DMS 273 treated with DMSO at 0.1 percent for 48 hours (cell line): ENCODE results near the gene NPHP4.
"Not testable (repeated sequence)": the region's sequence is repeated elsewhere in the genome, so short reads cannot be mapped to it uniquely, and the experiment has no call there.

ENCODE experiments used
- DNase-seq: peaks from one replicate; lab custom pipeline; 2025; lab: John Stamatoyannopoulos, UW

The NPHP4 gene

DNA sequence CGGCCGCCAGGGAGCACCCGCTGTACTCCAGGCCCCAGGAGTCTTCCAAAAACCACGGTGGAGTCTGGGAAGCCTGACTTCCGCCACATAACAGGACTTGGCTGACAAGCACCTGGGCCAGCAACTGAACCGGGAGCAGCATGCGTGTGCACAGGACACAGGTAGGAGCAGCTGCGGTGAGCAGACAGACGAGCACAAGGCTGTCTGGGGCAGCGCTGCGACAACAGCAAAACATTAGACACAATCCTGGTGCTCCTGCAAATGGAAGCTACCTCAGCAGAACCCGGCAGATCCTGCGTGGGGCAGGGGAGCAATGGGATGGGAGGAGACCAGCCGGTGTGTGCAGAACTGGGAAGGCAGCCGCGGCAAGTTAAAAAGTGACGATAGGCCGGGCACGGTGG is 80.4 kb downstream of the NPHP4 start:
- no peak for DNase-seq

DNA sequence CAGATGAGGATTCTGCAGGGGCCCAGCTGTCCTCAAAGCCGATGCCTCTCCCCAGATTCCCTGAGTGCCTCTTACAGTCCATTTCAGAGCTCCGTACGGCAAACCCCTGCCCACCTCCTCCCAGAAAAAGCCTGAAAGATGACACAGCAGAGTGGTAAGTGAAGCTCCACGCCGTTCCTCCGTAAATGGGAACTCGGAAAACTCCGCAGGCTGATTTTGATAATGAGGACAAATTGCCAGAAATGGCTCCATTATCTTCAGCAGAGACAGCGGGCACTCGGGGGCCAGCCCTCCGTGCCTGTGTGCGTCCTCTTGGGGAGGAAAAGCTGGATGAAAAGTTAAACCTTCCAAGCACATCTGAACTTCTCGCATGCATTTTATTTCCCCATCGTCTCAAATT is 81.1 kb downstream of the NPHP4 start:
- no peak for DNase-seq

GRCh38 chr1:5910666-5911065 is 81.6 kb downstream of the NPHP4 start:
- no peak for DNase-seq

- DNase-seq: no peak
Observed at GRCh38 chr1:5910276-5910620, 82.0 kb downstream of the NPHP4 start.

GRCh38 chr1:5909576-5910275 is 82.5 kb downstream of the NPHP4 start:
- no peak for DNase-seq

- DNase-seq: no peak
Observed at GRCh38 chr1:5908461-5909375, 83.5 kb downstream of the NPHP4 start.

- no peak for DNase-seq
Observed at GRCh38 chr1:5907966-5908365, 84.3 kb downstream of the NPHP4 start.

DNA sequence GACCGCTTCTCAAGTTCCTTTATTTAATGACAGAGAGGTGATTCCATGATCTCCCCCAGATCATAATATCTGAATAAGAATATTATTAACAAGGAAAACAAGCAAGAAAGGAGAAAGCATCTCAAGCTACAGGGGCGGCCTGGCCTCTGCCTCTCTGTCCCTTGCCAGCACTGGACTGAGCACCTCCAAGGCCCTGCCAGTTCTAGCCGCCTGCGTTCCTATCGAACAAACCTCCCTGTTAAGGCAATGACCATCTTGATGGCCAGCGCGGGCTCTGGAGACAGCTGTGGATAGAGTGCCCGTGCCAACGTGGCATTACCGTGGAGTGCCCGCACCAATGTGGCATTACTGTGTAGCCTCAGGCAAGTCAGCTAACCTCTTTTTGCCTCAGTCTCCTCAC is 84.8 kb downstream of the NPHP4 start:
- DNase-seq: no peak

DNA sequence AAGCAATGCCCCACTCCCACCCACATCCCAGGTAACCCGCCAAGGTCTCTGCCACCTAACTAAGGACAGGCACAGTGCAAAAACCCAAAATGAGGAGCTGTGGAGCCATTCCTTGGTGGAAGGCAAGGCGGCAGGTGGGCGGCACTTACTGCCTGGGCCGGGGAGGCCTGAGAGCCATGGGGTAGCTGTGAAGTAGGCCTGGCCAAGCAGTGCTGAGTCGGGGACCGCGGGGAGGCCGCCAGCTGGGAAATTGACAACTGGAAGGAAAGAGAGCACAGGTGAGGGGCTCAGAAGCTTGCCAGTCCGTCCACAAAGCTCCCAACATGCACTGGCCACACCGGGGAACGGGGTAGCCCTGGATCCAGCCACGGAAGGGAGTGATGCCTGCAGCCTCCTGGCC is 85.3 kb downstream of the NPHP4 start:
- DNase-seq: no peak

GRCh38 chr1:5906116-5906515 is 86.1 kb downstream of the NPHP4 start:
- no peak for DNase-seq

- DNase-seq: no peak
Observed at GRCh38 chr1:5905436-5905835, 86.8 kb downstream of the NPHP4 start.

GRCh38 chr1:5904551-5904950 is 87.7 kb downstream of the NPHP4 start:
- DNase-seq: no peak

GRCh38 chr1:5903680-5904079 is 88.5 kb downstream of the NPHP4 start:
- DNase-seq: no peak

- DNase-seq: no peak
Observed at GRCh38 chr1:5903031-5903430, 89.2 kb downstream of the NPHP4 start.

- DNase-seq: no peak
Observed at GRCh38 chr1:5901841-5902240, 90.4 kb downstream of the NPHP4 start.

DNA sequence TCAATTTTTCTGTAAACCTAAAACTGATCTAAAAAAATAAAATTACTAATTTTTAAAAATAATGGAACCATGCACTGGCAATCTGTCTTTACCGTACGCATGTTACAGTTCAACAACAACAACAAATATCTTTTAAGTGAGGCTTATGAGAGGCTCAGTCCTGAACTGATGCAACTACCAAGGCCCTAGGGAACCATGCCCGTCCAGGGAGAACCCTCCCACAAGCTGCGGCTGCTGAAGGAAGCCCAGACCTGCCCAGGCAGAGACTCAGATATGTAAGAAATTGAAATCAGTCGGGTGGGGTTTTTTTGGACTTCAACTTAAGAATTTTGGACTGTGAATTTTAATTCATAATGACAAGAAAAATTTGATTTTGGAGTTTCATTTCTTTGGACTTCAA is 91.1 kb downstream of the NPHP4 start:
- no peak for DNase-seq

DNA sequence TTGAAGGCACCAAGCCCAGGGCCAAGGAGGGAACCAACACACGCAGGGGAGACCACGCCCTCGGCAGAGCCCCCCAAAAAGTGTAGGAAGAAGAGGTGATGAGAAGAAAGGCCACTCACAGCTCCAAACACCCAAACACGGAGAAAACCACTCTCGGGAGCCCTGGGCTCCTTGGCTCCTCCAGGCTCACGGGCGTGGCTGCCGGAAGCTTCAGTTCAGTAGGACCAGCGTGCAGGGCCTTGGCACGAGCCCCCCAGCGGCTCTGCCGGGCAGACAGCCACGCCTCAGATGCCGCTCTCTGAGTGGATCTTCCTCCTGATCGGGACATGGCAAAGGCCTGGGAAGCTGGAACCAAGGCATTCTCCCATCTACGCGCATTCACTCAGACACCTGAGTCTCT is 94.0 kb downstream of the NPHP4 start:
- DNase-seq: no peak

- no peak for DNase-seq
Observed at GRCh38 chr1:5896706-5897660, 95.2 kb downstream of the NPHP4 start.

DNA sequence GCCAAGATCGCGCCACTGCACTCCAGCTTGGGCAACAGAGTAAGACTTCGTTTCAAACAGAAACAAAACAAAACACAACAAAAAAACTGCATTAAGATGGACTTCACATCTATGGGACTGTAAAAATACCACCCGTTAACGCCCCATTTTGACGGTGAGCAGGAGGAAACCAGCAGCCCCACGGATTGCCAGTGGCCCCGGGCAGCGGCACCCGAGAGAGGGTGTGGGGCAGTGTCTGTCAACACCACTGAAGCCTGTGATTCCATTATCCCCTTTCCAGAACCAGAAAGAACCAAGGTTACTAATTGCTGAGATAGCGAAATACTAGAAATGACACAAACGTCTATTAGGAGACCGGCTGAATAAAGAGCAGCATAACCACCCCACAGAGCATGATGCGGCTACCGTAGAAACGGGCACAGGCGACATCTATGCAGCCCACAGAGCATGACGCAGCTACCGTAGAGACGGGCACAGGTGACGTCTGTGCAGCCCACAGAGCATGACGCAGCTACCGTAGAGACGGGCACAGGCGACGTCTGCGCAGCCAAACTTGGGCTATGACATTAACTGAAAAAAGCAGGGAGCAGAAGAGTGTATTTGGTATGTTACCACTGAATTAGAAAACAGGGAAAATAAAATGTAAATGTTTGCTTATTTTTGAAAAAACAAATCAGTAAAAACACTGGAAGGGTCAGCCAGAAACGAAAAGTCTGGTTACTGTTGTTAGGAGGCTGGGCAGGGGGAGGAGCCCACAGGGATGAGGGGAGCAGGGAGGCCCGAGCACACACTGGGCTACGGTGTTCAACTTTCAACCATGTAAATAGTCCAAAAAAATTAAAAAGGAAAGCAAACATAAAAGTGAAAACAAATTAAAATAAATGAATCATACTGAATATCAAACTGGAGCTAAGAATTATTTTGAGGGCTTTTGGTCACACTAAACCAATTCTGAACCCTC is 96.5 kb downstream of the NPHP4 start:
- DNase-seq: no peak

GRCh38 chr1:5893699-5894278 is 98.4 kb downstream of the NPHP4 start:
- DNase-seq: not testable (repeated sequence)

DNA sequence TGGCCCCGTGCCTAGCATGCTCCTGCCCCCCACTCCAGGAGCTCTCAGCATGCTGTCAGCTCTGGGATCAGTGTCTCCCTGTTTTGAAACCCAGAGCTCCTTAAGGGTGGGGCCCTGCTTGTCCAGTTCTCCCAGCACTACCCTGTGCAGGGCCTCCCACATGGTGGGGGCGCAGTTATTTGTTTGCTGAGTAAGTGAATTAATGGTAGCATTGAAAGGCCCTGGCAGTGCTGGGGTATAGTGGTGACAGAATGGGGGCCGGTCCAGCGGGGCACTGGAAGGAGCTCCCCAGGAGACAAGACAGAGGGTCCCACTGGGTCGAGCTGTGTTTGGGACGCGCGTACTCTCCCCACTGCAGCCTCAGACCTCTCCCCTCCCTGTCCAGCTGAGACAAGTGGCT is 99.9 kb downstream of the NPHP4 start:
- no peak for DNase-seq
